Gastrocnemius medialis (tissue), 4 donors: ENCODE data around the gene TJP2. TPM values are rescaled to one million over a fixed set of nuclear protein-coding genes. Genes with fewer than 3 reads are reported as not detected.
"Not testable (repeated sequence)": the region's sequence is repeated elsewhere in the genome, so short reads cannot be mapped to it uniquely, and the experiment has no call there.

Experiments
- ATAC-seq, 2 donors: fragments of 150-250 bp; one replicate each; pipeline ENCODE4 v1.9.1; 2016
- DNase-seq, 2 donors: peaks; one replicate each; pipeline ENCODE4 v3.0.0-alpha.2; 2019
- H3K27ac ChIP-seq, 4 donors: fragments of 200-600 bp; sonication (generic); 1 replicate in 1 of 4; 2 replicates in 3 of 4; pipeline ENCODE4 v1.5.1; 2016 to 2018; ENCODE audit warnings: mild to moderate bottlenecking in 2 of 4, moderate library complexity in 1 of 4
- H3K27me3 ChIP-seq, 3 donors: fragments of 200-600 bp; sonication (generic) in 2 of 3; 1 replicate in 1 of 3; 2 replicates in 2 of 3; pipeline versions ENCODE4 v1.5.1 to v1.6.0; 2016 to 2019; ENCODE audit warnings: mild to moderate bottlenecking in 1 of 3, moderate library complexity in 1 of 3
- H3K36me3 ChIP-seq, 2 donors: fragments of 200-600 bp; sonication (generic) in 1 of 2; one replicate each; pipeline ENCODE4 v1.5.1; 2017 to 2018
- H3K4me1 ChIP-seq, 2 donors: fragments of 200-600 bp; sonication (generic) in 1 of 2; one replicate each; pipeline ENCODE4 v1.5.1; 2016 to 2017; ENCODE audit warnings: mild to moderate bottlenecking in 2 of 2
- H3K4me3 ChIP-seq, 4 donors: fragments of 200-600 bp; sonication (generic) in 3 of 4; 1 replicate in 1 of 4; 2 replicates in 3 of 4; pipeline ENCODE4 v1.5.1; 2016 to 2019; ENCODE audit warnings: mild to moderate bottlenecking in 2 of 4
- H3K9me3 ChIP-seq, 3 donors: fragments of 200-600 bp; sonication (generic) in 2 of 3; 1 replicate in 1 of 3; 2 replicates in 2 of 3; pipeline ENCODE4 v1.5.1; 2016 to 2019
- POLR2A ChIP-seq, 2 donors: fragments of 450-650 bp; IDR thresholded peaks; one replicate each; pipeline ENCODE4 v1.6.1; 2017; ENCODE audit warnings: antibody characterized with exemption in 2 of 2, mild to moderate bottlenecking in 2 of 2, moderate library complexity in 2 of 2
- in situ Hi-C, 4 donors: fragments of 200-750 bp; cut with MboI; loops; one replicate each; pipeline versions ENCODE4 v1.15.0 to v1.8.0; 2017; ENCODE audit warnings: low sequenced_read_pairs in 4 of 4
- intact Hi-C: fragments of 100-400 bp; cut with DNase I; formaldehyde crosslinking; loops from one replicate; pipeline ENCODE4 v1.15.1; 2023; ENCODE audit warnings: low total_unique reads
- total RNA-seq, 4 donors: library from RNA; depleted of rRNA; stranded (reverse); fragments of >200 nt; gene quantifications; one replicate each; pipeline versions ENCODE4 v1.1.0 to v1.2.3, GENCODE V29; 2016
- TF ChIP-seq, protein P1 (sequence below), 5 experiments: fragments of 450-650 bp in 3 of 5; fragments of 200-600 bp in 2 of 5; sonication (generic) in 2 of 5; IDR thresholded peaks in 4 of 5; conservative IDR thresholded peaks in 1 of 5; 1 replicate in 4 of 5; 2 replicates in 1 of 5; pipeline ENCODE4 v1.5.1; 2016 to 2019; ENCODE audit warnings: antibody characterized with exemption in 5 of 5, mild to moderate bottlenecking in 3 of 5, moderate library complexity in 3 of 5

The TJP2 gene
- total RNA-seq, 4 donors from 2014 or later: 10.5 to 23.1 (median 17.6) TPM

DNA sequence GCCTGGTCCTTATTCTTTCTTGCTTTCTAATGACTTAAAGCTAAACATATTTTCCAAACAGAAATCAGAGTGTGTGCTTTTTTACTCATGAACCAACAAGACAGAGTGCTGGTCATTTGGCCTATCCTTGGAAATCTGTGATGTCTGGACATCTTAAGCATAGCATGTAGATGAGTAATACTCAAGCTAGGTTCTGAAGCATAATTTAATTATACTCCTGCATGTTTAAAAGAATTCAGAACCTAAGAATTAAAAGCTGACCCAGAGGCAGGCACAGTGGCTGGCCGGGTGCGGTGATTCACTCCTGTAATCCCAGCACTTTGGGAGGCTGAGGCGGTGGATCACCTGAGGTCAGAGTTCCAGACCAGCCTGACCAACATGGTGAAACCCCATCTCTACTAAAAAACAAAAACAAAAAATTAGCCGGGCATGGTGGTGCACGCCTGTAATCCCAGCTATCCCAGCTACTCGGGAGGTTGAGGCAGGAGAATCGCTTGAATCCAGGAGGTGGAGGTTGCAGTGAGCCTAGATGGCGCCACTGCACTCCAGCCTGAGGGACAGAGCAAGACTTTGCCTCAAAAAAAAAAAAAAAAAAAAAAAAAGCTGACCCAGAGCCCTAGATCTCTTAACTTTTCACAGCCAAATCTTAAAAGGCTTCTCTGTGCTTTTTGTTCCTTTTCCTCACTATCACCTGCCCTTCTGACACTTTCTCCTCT is 16.2 kb upstream of the TJP2 start:
- Histone ChIP-seq H3K27me3 (no peaks in the 10 kb centered on the region), H3K27ac (no peak overlapping the region), H3K9me3 (no peaks in the 10 kb centered on the region), H3K4me1 (no peaks in the 10 kb centered on the region), H3K36me3 (no peaks in the 10 kb centered on the region), H3K4me3 (no peak overlapping the region)
- ATAC-seq: no peak
- intact Hi-C loops: no loop called here
- no peak for DNase-seq
- in situ Hi-C loops: no loop called here
- TF ChIP-seq, protein P1, sequence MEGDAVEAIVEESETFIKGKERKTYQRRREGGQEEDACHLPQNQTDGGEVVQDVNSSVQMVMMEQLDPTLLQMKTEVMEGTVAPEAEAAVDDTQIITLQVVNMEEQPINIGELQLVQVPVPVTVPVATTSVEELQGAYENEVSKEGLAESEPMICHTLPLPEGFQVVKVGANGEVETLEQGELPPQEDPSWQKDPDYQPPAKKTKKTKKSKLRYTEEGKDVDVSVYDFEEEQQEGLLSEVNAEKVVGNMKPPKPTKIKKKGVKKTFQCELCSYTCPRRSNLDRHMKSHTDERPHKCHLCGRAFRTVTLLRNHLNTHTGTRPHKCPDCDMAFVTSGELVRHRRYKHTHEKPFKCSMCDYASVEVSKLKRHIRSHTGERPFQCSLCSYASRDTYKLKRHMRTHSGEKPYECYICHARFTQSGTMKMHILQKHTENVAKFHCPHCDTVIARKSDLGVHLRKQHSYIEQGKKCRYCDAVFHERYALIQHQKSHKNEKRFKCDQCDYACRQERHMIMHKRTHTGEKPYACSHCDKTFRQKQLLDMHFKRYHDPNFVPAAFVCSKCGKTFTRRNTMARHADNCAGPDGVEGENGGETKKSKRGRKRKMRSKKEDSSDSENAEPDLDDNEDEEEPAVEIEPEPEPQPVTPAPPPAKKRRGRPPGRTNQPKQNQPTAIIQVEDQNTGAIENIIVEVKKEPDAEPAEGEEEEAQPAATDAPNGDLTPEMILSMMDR (IDR thresholded peaks at IDR 0.05 in 4 of 5, conservative IDR thresholded peaks at IDR 0.05 in 1 of 5): no peak
- TF ChIP-seq POLR2A (IDR thresholded peaks at IDR 0.05): no peak

DNA sequence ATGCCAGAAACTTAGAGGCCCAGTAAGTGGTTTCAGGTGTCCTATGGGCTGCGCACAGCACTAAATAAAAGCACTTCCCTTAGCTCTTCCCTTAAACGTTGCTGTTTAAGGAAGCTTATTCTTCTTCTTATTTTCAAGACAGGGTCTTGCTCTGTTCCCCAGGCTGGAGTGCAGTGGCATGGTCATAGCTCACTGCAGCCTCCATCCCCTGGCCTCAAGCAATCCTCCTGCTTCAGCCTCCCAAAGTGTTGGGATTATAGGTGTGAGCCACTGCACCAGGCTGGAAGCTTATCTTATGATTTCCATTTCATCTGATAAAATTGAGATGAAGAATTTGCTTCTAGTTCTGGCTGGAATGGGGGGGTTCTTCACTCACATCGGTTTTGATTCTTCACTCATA is 15.6 kb upstream of the TJP2 start:
- Histone ChIP-seq H3K9me3 (no peaks in the 10 kb centered on the region), H3K4me1 (no peaks in the 10 kb centered on the region), H3K36me3 (no peaks in the 10 kb centered on the region), H3K27ac (no peak overlapping the region), H3K27me3 (no peaks in the 10 kb centered on the region), H3K4me3 (no peak overlapping the region)
- no peak for ATAC-seq
- no peak for TF ChIP-seq POLR2A (IDR thresholded peaks at IDR 0.05)
- TF ChIP-seq, protein P1 (IDR thresholded peaks at IDR 0.05 in 4 of 5, conservative IDR thresholded peaks at IDR 0.05 in 1 of 5): no peak
- no peak for DNase-seq
- in situ Hi-C loops: no loop called here
- intact Hi-C loops: no loop called here

DNA sequence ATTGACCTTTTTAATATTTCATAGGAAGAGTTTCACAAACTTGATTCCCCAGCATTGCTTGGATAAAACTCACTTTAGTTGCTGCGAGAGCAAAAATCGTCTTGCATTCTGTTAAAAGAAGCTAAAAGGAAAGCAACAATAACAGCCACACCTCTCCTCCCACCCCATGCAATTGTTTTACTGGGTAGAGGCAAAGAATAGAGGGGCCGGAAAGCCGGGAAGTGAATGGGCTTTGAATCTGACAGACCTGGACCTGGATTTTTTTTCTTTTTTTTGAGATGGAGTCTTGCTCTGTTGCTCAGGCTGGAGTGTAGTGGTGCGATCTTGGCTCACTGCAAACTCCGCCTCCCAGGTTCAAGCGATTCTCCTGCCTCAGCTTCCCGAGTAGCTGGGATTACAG is 9.5 kb upstream of the TJP2 start:
- in situ Hi-C loops, H3K4me1 ChIP-seq, H3K9me3 ChIP-seq, H3K36me3 ChIP-seq, ATAC-seq, H3K27me3 ChIP-seq, DNase-seq, intact Hi-C loops, H3K4me3 ChIP-seq: not testable (repeated sequence)
- H3K27ac ChIP-seq: peak overlapping the region in 1 of 4 donors; percentile 26

DNA sequence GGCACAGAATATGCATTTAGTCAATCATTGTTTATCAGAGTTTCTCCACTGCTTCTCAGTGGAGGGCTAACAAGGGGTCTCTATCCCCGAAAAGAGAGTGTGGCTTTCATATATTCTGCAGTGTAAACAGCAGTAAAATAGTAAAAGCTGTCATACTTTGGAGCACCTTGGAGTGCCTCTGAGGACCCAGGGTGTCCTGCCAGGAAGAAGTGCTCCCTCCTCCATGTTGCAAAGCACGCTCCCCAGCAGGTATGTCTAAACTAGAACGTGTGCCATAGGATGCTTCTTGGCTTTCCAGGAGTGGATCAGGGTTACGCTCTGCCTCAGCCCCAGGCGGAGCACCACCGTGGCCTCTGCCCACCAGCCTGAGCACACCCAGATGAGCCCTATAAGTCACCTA is 8.5 kb upstream of the TJP2 start:
- H3K4me1 ChIP-seq: no peaks in the 10 kb centered on the region
- intact Hi-C loops: no loop called here
- H3K9me3 ChIP-seq: no peaks in the 10 kb centered on the region
- no peak for DNase-seq
- H3K27me3 ChIP-seq: no peaks in the 10 kb centered on the region
- no peak for TF ChIP-seq POLR2A (IDR thresholded peaks at IDR 0.05)
- TF ChIP-seq, protein P1 (IDR thresholded peaks at IDR 0.05 in 4 of 5, conservative IDR thresholded peaks at IDR 0.05 in 1 of 5): no peak
- no peak for ATAC-seq
- no peaks in the 10 kb centered on the region for H3K36me3 ChIP-seq
- H3K27ac ChIP-seq: no peak overlapping the region
- H3K4me3 ChIP-seq: no peak overlapping the region
- in situ Hi-C loops: no loop called here

DNA sequence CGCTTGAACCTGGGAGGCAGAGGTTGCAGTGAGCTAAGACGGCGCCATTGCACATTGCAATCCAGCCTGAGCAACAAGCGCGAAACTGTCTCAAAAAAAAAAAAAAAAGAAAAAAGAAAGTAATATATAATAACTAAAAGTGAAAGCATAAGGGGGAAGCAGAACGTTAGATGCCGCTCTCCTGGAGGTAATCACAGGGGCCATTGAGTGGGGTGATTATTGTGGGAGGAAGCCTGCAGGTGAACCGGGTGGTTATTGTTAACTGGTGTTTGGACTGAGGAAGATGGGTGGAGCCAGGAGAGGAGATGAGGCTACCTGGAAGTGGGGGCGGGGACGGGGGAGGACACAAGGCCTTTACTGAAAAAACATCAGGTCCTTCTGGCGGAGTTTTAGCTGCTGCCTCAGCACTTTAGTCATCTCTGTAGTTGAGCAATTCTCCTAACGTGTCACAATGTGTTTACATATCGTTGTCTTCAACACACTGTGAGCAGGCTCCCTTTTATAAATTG is 5.3 kb upstream of the TJP2 start:
- in situ Hi-C loops: no loop called here
- DNase-seq (no peak), ATAC-seq (no peak)
- intact Hi-C loops: no loop called here
- no peak overlapping the region for H3K27ac ChIP-seq
- no peak overlapping the region for H3K4me3 ChIP-seq
- H3K9me3 ChIP-seq: no peaks in the 10 kb centered on the region
- no peaks in the 10 kb centered on the region for H3K36me3 ChIP-seq
- H3K27me3 ChIP-seq: no peaks in the 10 kb centered on the region
- no peaks in the 10 kb centered on the region for H3K4me1 ChIP-seq
- no peak for TF ChIP-seq POLR2A (IDR thresholded peaks at IDR 0.05)
- TF ChIP-seq, protein P1 (IDR thresholded peaks at IDR 0.05 in 4 of 5, conservative IDR thresholded peaks at IDR 0.05 in 1 of 5): no peak
